GM10847 (cell line): ENCODE data around the gene ZNF185.

Experiments used
- POLR2A ChIP-seq: IDR thresholded peaks from 2 replicates; pipeline ENCODE4 v1.6.1; 2011; ENCODE audit not compliant: insufficient read length; ENCODE audit errors: extremely low read depth

The ZNF185 gene

DNA sequence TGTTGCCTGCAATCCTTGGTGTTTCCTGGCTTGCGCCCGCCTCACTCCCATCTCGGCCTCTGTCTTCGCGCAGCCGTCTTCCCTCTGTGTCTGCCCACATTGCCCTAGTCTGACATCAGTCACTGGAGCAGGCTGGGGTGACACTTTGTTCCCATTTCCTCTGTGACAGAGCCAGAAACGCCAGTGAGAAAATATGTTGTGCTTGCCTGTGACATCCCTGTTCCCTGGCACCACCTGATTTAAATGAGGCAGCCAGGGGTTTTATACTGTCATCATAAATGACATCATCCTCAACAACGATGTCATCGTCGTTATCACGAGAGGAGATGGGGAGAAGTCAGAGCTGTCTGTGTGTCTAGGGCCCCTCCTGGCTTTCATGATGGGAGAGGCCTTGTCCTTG lies 29.1 kb downstream of the ZNF185 start:
- no peak for TF ChIP-seq POLR2A

DNA sequence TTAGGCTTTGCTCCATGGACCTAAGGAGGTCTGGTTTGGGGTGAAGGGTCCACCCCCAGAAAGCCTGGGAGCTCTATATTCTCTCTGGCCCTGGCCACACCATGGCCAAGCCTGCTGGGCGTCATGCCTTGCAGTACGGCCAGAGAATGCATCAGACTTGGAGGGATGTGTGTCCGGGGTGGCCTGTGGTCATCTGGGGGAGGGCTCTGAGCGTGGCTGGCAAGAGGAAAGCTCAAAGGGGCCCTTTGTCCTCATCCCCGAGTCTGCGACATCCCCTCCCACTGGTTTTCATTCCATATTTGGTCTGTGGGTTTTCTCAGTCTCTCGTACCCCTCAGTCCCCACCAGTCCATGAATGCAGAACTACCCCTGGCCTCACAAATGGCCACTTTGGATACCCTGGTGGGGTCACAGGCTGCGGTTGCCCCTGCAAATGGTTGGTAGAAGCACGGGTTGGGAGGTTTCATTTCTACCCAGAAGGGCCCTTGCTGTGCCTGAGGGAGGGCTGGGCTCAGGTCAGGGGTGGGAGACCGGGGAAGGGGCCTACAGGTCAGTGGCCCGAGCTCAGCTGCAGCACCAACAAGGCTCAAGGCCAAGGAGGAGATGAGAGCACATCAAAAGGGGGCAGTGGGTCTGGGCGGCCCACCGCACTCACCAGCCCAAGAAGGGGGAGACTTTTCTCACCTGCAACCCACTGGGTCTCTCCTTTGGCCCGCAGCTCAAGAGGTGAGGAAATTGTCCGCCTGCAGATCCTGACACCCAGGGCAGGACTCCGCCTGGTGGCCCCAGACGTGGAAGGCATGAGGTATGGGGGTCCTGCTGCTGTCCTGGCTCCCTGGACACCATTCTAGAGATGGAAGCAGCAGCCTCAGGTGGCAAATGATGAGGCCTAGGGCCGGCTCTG lies 30.2 kb downstream of the ZNF185 start:
- no peak for TF ChIP-seq POLR2A

DNA sequence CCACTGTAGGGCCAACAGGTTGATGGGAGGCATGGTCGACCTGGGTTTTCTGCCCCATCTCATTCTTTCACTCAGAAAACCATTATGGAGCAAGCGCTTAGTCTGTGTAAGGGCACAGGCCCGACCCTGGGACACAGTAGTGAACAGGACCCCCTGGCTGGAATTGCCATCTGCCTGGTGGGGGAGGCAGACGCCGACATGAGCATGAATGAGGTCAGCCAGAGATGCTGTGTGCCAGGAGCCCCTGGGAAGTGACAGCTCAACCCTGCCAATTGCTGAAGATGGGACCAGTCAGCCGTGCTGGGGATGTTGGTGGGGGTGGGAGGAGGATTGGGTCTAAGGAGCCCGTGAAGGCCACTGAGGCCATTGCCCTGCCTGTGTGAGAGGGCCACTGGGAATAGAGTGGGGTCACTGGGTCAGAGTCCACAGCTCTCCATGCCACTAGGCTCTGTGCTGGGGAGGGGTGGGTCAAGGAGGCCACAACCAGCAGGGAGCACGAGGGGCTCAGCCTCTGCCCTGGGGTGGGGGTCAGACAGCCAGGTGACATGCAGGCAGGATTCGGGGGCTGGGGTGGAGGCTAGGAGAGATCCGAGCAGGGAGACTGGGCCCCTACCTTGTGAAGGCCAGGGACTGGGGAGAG lies 31.0 kb downstream of the ZNF185 start:
- no peak for TF ChIP-seq POLR2A

GRCh38 chrX:152929898-152930297 lies 32.0 kb downstream of the ZNF185 start:
- no peak for TF ChIP-seq POLR2A

DNA sequence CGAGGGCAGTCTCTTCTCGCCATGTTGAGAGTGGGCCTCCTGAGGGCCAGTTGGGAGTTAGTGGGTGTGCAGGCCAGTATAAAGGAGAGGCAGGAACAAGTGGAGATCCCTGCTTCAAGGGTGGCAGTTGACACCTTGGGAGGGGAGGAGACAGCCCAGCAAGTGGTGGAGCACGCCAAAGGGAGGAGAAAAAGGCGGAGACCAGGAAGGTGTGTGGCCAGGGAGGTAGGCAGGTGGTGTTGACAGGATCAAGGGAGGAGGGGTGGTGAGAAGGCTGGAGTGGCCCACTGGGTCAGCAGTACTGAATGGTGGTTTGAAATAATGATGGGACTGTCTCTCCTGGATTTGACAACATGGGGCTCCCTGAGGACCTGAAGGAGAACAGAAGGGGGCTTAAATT lies 32.6 kb downstream of the ZNF185 start:
- no peak for TF ChIP-seq POLR2A

DNA sequence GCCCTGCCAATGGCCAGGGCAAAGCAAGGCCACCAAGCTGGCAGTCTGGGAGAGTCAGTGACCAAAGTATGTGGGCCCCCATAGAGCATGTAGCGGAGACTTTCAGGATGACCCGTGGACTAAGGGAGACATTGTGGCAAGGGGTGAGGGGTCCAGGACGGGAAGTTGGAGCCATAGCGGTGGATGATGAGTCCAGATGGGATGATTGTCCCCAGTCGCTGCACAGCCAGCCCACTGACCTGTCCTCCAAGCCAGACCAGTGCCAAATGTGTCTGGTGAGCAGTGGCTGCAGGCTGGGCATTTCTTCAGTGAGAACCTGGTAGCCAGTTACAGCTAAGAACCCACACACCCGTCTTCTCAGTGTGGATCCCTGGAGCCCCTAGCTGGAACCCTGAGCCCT lies 34.3 kb downstream of the ZNF185 start:
- no peak for TF ChIP-seq POLR2A

GRCh38 chrX:152932598-152933175 lies 34.8 kb downstream of the ZNF185 start:
- TF ChIP-seq POLR2A, result no peak

DNA sequence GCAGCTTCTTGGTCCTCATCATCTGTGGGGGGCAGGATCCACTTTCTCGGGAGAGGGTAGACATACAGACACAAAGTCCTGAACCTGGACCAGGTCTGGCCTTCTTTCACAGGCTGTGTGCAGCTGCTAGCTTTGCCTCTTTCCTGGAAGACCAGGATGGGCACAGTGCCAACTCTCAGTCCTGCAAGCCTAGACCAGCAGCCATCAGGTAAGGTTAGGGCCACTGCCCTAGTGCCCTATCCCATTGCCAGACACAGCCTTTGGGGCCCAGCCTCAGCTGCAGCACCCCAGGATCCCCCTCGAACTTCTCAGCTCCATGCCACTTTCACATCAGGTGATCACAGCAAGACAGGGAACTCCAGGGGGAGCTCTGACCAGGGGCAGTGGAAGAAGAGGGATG lies 38.4 kb downstream of the ZNF185 start:
- no peak for TF ChIP-seq POLR2A

- no peak for TF ChIP-seq POLR2A
Observed at GRCh38 chrX:152937236-152937635, 39.4 kb downstream of the ZNF185 start.

GRCh38 chrX:152941328-152942076 lies 43.6 kb downstream of the ZNF185 start:
- TF ChIP-seq POLR2A, result peak; percentile 39

DNA sequence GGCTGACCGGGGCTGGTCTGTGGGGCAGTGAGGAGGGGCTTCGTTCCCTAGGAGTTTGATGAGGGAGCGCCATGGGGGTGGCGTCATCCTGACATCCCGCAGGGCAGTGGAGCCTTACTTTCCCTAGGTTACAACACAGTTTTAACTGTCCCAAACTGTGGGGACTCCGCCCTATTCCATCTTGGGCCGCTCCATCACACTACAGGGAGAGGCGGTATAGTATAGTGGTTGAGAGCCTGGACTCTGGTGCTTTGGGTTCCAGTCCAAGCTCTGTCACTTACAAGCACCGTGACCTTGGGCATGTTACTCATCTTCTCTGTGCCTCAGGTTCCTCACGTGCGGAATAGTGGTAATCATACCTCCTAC lies 44.2 kb downstream of the ZNF185 start:
- no peak for TF ChIP-seq POLR2A

DNA sequence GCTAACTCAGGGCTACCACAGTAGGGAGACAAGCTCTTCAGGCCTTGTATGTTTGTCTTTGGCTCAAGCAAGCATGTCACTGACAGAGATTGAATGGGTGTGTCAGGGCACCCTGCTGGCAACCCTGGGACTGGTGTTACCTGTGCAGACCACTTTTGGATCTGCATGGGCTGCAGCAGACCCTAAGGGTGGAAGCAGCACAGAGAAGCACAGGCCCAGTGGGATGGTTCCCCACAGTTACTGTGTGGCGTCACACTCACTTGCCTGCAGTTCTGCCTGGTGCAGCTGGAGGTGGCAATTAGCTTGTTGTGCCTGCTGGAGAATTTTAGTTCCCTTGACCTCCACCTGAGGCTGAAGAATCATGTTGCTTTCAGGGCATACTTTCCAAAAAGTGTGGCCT lies 46.0 kb downstream of the ZNF185 start:
- no peak for TF ChIP-seq POLR2A

DNA sequence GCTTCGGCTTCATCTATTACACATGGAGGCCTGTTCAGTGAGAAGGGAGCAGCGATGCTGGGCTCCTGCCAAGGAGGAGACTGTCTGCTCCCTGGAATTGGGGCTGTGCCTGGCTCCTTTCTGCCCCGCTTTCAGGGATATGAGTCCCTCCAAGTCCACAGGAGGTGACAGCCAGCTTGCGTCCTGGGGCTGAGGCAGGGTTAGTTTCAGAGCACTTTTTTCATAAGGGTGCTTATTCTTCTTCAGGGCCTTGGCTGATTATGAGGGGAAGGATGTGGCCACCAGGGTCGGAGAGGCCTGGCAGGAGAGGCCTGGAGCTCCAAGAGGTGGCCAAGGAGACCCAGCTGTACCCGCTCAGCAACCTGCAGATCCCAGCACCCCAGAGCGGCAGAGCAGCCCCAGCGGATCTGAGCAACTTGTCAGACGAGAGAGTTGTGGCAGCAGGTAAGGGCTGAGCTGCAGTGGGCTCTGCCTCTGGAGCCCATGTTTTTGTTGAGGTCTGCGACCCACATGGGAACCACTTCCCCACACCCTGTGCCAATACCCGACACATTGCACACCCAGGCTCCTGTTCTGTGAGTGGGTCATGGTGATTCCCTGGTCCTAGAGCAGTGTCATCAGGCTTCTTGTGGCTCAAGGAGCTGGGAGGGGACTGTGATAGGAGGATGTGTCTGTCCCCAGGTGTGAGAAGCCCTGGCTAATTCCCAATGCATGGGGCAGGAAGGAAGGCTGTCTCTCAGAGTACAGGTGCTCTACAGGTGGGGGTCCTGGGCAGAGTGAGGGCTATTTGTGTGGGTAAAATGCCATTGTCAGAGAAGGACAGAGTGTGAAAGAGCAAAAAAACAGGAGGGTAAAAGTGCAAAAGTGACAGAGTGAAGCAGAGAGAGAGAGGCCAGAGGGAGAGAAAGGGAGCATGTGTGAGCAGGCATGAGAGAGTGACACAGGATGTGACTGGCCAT lies 47.4 kb downstream of the ZNF185 start:
- no peak for TF ChIP-seq POLR2A

DNA sequence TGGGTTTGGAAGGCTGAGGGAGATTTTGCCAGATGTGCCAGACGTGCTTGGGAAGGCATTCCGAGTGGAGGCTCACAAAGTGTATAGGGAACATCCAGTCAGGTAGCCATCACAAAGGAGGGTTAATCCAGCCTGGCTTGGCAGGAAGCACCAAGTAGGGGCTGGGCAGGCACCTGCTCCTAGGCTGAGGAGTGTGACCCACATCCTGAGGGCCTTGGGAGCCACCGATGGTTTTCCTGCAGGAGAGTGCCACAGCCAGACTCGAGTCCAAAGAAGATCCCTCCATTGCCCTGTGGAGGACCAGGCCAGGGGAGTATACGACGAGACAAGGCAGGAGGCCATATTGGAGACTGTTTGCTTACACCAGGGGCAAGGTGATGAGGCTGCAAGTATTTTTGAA lies 48.8 kb downstream of the ZNF185 start:
- TF ChIP-seq POLR2A, result no peak
